Measurements from ENCODE around the gene SDK2.
"Not testable (repeated sequence)": the region's sequence is repeated elsewhere in the genome, so short reads cannot be mapped to it uniquely, and the experiment has no call there.

SDK2 gene

DNA sequence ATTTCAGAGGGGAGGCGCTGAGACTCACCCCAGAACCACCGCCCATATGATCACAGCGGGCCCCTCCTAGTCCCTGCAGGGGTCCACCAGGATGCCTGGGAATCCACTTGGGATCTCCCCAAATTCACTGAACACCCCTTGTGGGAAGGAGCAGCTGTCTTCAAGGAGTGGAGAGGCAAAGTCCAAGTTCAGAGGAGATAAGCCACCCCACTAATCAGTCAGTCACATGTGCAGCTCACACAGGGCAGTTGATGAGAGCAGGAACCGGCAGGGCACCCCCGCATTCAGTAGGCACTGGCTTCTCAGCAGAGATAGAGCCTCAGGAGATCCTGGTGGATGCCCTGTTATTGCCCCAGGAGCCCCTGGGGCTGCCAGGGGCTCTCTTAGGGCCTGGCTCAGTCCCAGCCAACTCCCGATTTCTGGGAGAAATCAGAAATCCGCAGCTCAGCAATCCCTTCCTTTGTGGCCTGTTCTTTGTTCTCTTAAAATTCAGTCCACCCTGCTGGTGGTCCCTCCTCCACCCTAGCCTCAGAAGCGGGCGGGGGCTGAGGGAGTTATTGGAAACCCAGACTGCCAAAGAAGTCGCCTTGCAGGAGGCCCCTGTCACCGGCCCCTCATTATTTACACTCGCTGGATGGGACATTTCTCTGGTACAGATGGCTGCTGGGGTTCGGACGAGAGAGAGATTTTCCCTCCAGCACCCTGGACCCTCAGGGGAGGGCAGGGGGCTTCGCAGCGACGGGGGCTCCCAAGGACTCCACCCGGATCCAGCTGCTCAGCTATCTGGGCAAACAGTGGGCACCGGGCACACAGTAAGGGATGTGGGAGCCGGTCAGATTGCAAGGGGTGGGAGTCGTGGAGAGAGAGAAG, 334.3 kb downstream of the SDK2 start:
- DNase-seq, result no peak

DNA sequence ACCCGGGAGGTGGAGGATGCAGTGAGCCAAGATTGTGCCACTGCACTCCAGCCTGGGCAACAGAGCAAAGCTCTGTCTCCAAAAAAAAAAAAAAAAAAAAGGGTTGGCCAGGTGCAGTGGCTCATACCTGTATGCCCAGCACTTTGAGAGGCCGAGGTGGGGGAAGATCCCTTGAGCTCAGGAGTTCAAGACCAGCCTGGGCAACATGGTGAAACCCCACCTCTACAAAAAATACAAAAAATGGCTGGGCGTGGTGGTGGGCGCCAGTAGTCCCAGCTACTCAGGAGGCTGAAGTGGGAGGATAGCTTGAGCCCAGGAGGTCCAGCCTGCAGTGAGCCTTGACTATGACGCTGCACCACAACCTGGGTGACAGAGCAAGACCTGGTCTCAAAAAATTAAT, 335.3 kb downstream of the SDK2 start:
- DNase-seq, result not testable (repeated sequence)

GRCh38 chr17:73308017-73308823, 336.0 kb downstream of the SDK2 start:
- DNase-seq, result no peak

GRCh38 chr17:73307130-73307529, 337.1 kb downstream of the SDK2 start:
- DNase-seq, result no peak

GRCh38 chr17:73305845-73306836, 338.1 kb downstream of the SDK2 start:
- no peak for DNase-seq

- no peak for DNase-seq
These were observed 339.1 kb downstream of the SDK2 start for GRCh38 chr17:73304971-73305812.

GRCh38 chr17:73304438-73304837, 339.8 kb downstream of the SDK2 start:
- DNase-seq, result no peak

DNA sequence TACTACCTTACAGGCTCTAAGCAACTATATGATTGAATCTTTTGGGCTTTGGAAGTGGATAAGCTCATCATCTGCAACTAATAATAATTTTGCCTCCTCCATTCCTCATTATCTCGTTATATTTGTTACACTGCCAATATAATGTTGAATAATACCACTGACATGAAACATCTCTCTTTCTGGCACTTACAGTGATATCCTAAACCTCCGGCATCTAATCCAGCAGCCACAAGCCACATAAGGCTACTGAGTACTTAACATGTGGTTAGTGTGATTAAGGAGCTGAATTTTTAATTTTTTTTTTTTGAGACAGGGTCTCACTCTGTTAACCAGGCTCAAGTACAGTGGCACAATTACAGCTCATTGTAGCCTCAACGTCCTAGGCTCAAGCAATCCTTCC, 342.1 kb downstream of the SDK2 start:
- no peak for DNase-seq

DNA sequence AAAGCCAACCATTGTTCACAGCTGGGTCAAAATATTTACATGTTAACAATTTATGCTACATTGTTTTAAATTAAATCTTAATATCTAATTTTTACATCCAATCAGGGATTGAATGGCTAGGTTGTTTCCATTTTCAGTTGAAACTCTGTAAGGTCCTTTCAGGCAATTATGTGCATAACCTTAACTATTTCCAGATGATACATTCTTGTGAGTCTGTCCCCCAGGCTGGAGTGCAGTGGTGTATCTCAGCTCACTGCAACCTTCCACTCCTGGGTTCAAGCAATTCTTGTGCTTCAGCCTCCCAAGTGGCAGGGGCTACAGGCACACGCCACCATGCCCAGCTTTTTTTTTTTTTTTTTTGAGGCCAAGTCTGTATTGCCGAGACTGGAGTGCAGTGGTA, 342.9 kb downstream of the SDK2 start:
- DNase-seq, result no peak

GRCh38 chr17:73300392-73300791, 343.9 kb downstream of the SDK2 start:
- no peak for DNase-seq

DNA sequence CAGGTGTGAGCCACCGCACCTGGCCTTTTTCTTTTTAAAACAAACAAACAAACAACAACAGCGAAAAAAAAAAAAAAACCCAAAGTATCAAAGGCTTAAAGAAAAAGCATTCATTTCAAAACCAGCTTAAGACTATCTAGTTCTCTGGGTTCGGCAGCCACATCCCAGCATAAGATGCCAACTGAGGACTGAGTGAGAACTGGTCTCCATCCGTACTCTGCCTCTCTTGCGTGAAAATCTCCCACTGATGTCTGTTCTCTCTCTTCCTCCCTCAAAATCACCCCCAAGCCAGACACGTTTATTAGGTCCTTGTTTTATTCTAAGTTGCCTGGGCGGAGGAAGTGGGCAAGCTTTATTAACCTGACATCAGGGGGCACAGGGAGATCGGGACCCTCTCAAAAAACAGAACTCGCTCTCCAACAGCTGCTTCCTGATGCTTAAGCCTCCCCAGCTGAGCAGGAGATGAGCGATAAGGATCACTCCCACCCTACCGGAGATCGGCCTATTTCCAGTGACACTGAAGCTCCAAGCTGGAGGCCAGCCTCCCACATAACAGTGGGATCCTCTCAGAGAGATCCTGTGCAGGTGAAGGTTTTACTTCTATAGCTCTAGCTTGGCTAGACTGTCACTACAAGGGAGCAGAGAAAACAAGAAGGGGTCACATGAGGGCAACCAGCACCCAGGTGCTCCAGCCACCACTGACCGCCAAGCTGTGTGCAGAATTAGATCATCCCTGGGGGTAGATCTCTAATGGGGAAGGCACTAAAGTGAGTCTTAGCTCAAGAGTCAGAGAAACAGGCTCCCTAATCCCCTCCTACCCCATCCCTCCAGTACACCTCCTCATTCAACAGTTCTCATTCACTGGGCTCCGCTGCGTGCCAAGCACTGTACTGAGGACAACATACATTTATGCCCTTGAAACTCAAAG, 346.0 kb downstream of the SDK2 start:
- DNase-seq, result no peak

DNA sequence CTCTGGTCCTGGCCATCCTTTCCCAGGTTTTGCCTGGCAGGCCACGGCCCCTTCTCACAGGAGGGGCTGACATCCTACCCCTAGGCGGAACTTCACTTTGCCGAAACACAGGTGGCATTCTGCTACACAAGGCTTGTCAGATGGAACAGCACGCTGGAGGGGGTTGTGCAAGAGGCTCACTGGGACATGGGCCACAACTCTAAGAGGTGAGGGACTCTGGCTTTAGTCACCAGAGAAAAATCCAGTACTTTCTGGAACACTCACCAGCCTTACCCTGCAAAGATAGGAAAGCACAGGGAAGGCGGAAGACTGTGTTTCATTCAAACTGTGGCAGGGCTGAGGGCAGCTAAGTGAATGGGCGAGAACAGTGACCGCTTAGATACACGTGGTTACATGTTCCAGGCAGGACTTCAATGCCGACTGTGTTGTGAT, 350.7 kb downstream of the SDK2 start:
- no peak for DNase-seq

- no peak for DNase-seq
These were observed 351.2 kb downstream of the SDK2 start for GRCh38 chr17:73293031-73293430.

DNA sequence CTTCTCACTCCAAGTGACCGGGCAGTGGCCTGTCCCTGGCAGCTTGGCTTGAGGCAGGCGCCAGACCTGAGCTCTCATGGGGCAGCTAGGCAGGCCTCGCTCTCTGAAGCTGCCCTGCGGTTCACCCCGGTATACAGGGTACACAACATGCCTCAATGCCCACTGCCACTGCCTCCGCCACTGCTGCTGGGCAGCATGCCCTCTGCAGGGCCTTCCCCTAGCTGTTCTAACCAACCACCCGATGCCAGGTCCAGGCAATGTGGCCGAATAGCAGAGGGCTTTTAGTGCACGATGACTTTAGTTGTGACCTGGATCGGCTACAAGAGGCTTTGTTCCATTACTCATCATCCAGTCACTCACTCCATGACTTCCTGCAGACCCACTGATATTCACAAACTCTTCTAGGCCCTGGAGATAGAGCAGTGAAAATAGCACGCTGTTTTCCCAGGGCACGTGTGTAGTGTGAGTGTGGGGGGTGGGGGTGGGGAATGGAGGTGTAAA, 352.2 kb downstream of the SDK2 start:
- DNase-seq, result no peak

DNA sequence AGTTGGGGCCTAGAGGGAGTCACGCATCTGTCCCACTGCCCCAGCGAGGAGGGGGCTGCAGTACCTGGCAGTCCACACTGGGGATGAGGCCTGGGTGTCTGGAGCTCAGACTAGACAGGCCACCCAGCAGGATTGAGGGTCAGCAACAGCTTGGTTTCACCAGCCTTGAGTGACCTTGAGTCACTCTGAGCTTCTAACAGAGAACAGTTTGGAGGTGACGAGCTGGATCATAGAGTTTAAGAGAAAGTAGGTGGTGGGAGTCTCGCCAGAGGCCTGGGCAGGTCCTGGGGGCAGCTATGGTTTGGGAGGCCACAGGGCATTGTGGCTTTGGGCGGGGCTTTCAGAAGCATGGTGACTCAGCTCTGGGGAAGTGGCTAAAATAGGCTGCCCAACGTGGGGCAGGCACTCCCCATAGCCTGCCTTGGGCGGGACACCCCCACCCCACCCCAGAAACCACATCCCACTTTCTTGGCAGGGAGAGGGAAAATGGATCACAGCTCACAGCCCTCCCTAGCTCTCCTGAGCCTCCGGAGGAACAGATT, 352.9 kb downstream of the SDK2 start:
- no peak for DNase-seq

DNA sequence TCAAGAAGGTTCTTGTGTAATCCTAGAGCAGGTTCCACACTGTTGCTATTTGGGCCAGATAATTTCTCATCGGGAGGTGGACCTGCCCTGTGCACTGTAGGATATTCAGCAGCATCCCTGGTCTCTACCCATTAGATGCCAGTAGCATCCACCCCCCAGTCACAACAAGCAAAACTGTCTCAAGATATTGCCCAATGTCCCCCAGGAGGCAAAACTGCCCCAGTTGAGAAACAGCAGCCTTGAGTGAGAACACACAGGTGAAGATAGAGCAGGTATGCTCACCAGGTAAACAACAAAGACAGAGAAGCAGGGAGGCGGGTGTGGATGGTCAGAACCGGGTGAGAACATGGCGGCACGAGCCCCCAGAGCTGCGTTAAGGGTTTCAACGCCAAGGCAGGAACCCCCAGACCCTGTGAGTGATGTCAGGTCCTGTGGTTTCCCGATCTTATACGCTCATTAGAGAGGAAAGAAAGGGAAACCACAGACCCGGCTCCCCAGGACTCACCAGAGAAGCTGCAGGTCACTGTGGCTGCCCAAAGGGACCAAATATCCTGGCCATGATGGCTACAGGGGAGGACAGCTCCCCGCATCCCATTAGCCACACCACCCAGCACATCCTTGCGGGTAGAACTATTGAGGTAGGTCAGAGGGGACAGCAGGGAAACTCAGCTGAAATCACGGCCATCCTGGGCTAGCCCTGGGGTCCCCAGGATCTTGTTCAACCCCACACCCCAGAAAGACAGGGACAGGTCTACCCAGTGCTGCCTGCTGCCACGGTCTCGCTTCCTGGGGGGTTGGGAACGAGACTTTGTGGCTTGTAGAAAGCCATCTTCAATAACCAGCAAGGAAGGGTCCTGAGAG, 353.6 kb downstream of the SDK2 start:
- DNase-seq, result no peak

DNA sequence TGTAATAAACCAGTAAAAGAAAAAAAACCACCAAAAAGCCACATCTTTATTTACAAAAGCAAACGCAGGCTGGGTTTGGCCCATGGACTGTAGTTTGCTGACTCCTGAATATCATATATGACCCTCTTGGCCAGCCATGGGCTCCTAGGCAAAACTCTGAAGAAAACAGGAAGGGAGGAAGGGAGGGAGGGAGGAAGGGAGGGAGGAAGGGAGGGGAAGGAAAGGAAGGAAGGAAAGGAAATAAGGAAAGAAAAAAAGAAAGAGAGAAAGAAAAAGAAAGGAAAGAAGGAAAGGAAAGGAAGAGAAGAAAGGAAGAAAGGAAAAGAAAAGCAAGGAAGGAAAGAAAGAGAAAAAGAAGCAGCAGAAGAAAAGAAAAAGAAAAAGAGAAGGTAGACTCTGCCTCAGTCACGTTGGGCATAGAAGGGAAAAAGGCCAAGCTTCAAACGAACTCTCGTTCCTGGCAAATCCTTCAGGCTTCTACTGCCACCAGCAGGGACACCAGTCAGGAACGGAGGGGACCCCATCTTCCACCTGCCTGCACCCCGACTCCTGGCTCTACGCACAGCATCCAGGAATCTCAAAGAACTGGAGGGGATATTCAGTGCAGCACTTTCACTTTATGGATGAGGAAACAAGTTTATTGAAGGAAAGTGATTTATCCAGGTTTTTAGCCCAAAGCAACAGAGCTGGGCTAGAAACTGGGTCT, 354.5 kb downstream of the SDK2 start:
- no peak for DNase-seq

- no peak for DNase-seq
These were observed 355.5 kb downstream of the SDK2 start for GRCh38 chr17:73288534-73289302.

Data from stimulated activated CD4-positive, alpha-beta T cell treated with anti-CD3 and anti-CD28 coated beads, Interleukin-1b, Interleukin-23, amount 100 ng/mL, for 48 hours (primary cell).